Activated naive CD4-positive, alpha-beta T cell treated with anti-CD3 and anti-CD28 coated beads for 36 hours (primary cell): ENCODE measurements around the gene FOXQ1. TPM values are rescaled to one million over a fixed set of nuclear protein-coding genes. Genes with fewer than 3 reads are reported as not detected.

Experiments used
- CTCF ChIA-PET: fragments of 350-600 bp; sonication (Branson Sonifier 250); formaldehyde crosslinking; loops from one replicate; lab custom pipeline; 2021; ENCODE audit warnings: antibody characterized with exemption; lab: Charles Lee
- DNase-seq: peaks from one replicate; pipeline ENCODE4 v3.0.0-alpha.2; 2020
- H3K27ac Mint-ChIP-seq: one replicate; pipeline ENCODE4 v1.8.0; 2021; ENCODE audit warnings: mild to moderate bottlenecking, mixed read lengths
- H3K27me3 Mint-ChIP-seq: one replicate; pipeline ENCODE4 v1.8.0; 2021; ENCODE audit warnings: low read depth, mixed read lengths
- H3K36me3 Mint-ChIP-seq: one replicate; pipeline ENCODE4 v1.8.0; 2021; ENCODE audit warnings: low read depth, mixed read lengths
- H3K4me1 Mint-ChIP-seq: one replicate; pipeline ENCODE4 v1.8.0; 2021; ENCODE audit warnings: low read depth, mixed read lengths
- H3K4me3 Mint-ChIP-seq: one replicate; pipeline ENCODE4 v1.8.0; 2021; ENCODE audit warnings: mild to moderate bottlenecking, moderate library complexity, mixed read lengths
- H3K9me3 Mint-ChIP-seq: one replicate; pipeline ENCODE4 v1.8.0; 2021; ENCODE audit warnings: mixed read lengths
- intact Hi-C: fragments of 100-400 bp; cut with micrococcal nuclease; formaldehyde crosslinking; loops from one replicate; pipeline ENCODE4 v1.15.1; 2023
- total RNA-seq, 2 experiments: library from RNA; stranded (reverse); gene quantifications; one replicate each; pipeline ENCODE4 v1.2.3, GENCODE V29; 2021

FOXQ1 gene
- not detected for total RNA-seq

GRCh38 chr6:1311400-1312202, at the start of gene FOXQ1:
Gene FOXQ1, plus strand, starts transcription at chr6:1312098. Its CDS starts 607 bp downstream, at chr6:1312705.
- H3K4me1 Mint-ChIP-seq = peaks cover 28% of the 10 kb centered on the region
- CTCF ChIA-PET = interaction anchor here (1.0 kb wide), 1 partner anchor 85 kb away, joined by 3 read pairs; no protein-coding TSS in a partner anchor
- H3K36me3 Mint-ChIP-seq = no peaks in the 10 kb centered on the region
- H3K27ac Mint-ChIP-seq = no peak within 1 kb of the TSS
- no peak for DNase-seq
- no peaks in the 10 kb centered on the region for H3K9me3 Mint-ChIP-seq
- peak within 1 kb of the TSS; percentile 69 for H3K4me3 Mint-ChIP-seq
- peaks cover 61% of the 10 kb centered on the region for H3K27me3 Mint-ChIP-seq
- intact Hi-C loops = loop anchor here (10.0 kb wide), 1 partner anchor 917 kb away; the partner anchor contains the start of gene IRF4

- H3K9me3 Mint-ChIP-seq = no peaks in the 10 kb centered on the region
- H3K27me3 Mint-ChIP-seq = peaks cover 2% of the 10 kb centered on the region
- no peaks in the 10 kb centered on the region for H3K36me3 Mint-ChIP-seq
- H3K27ac Mint-ChIP-seq = no peak overlapping the region
- H3K4me3 Mint-ChIP-seq = no peak overlapping the region
- intact Hi-C loops = no loop called here
- H3K4me1 Mint-ChIP-seq = no peaks in the 10 kb centered on the region
- CTCF ChIA-PET = no interaction called here
- no peak for DNase-seq
Measured at GRCh38 chr6:1262704-1263038, 49.2 kb upstream of the FOXQ1 start.

- Mint-ChIP-seq H3K36me3 (no peaks in the 10 kb centered on the region), H3K27ac (no peak overlapping the region), H3K27me3 (peaks cover 2% of the 10 kb centered on the region), H3K9me3 (no peaks in the 10 kb centered on the region), H3K4me3 (no peak overlapping the region), H3K4me1 (no peaks in the 10 kb centered on the region)
- peak; percentile 8 for DNase-seq
- intact Hi-C loops = no loop called here
- CTCF ChIA-PET = no interaction called here
Measured at GRCh38 chr6:1263039-1263849, 48.7 kb upstream of the FOXQ1 start.

DNA sequence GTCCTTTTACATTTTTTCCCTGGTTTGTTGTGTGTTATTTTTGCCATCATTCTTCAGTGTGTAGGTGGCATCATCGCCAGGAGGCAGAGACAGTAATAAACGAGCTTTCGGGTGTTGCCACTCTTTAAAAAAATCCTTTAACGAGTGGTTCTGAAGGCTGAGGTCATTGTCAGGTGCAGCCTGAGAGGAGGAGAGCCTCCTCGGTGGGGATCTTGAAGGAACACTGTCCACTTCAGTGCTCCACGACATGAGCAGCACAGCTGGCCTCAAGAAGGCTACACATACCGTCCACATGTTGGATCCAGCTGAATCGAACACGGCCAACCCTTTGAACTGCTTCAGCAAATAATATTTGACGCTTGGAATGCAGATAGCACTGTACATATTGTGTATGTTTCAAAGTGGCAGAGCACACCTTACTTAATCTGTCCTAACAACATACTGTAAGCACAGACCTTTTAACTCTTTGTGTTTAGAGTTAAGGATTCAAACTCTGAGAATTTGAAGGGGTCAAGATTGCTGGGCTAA, 48.0 kb upstream of the FOXQ1 start:
- H3K36me3 Mint-ChIP-seq = no peaks in the 10 kb centered on the region

GRCh38 chr6:1264619-1265445, 47.1 kb upstream of the FOXQ1 start:
- intact Hi-C loops = no loop called here
- DNase-seq = no peak
- Mint-ChIP-seq H3K36me3 (no peaks in the 10 kb centered on the region), H3K4me3 (no peak overlapping the region), H3K27ac (no peak overlapping the region), H3K27me3 (peaks cover 2% of the 10 kb centered on the region), H3K9me3 (no peaks in the 10 kb centered on the region), H3K4me1 (no peaks in the 10 kb centered on the region)
- CTCF ChIA-PET = no interaction called here

More for the DNA sequence above, 48.0 kb upstream of the FOXQ1 start:
- intact Hi-C loops = no loop called here
- H3K9me3 Mint-ChIP-seq = no peaks in the 10 kb centered on the region
- no peak for DNase-seq
- H3K4me3 Mint-ChIP-seq = no peak overlapping the region
- CTCF ChIA-PET = no interaction called here
- no peaks in the 10 kb centered on the region for H3K4me1 Mint-ChIP-seq
- peaks cover 2% of the 10 kb centered on the region for H3K27me3 Mint-ChIP-seq
- no peak overlapping the region for H3K27ac Mint-ChIP-seq

GRCh38 chr6:1266686-1267056, 45.2 kb upstream of the FOXQ1 start:
- H3K27me3 Mint-ChIP-seq = peaks cover 4% of the 10 kb centered on the region
- H3K4me3 Mint-ChIP-seq = no peak overlapping the region
- H3K27ac Mint-ChIP-seq = no peak overlapping the region
- no peak for DNase-seq
- H3K4me1 Mint-ChIP-seq = no peaks in the 10 kb centered on the region
- H3K9me3 Mint-ChIP-seq = peaks cover 3% of the 10 kb centered on the region
- H3K36me3 Mint-ChIP-seq = no peaks in the 10 kb centered on the region
- intact Hi-C loops = no loop called here
- CTCF ChIA-PET = no interaction called here

GRCh38 chr6:1267057-1267732, 44.7 kb upstream of the FOXQ1 start:
- Mint-ChIP-seq H3K9me3 (peaks cover 7% of the 10 kb centered on the region), H3K4me1 (no peaks in the 10 kb centered on the region), H3K36me3 (no peaks in the 10 kb centered on the region), H3K27ac (no peak overlapping the region), H3K27me3 (peaks cover 4% of the 10 kb centered on the region), H3K4me3 (no peak overlapping the region)
- intact Hi-C loops = no loop called here
- DNase-seq = no peak
- CTCF ChIA-PET = no interaction called here

GRCh38 chr6:1267790-1268762, 43.8 kb upstream of the FOXQ1 start:
- Mint-ChIP-seq H3K4me3 (no peak overlapping the region), H3K27ac (no peak overlapping the region), H3K36me3 (no peaks in the 10 kb centered on the region), H3K27me3 (peaks cover 6% of the 10 kb centered on the region), H3K4me1 (no peaks in the 10 kb centered on the region), H3K9me3 (peaks cover 12% of the 10 kb centered on the region)
- CTCF ChIA-PET = interaction anchor here (0.6 kb wide), 1 partner anchor 139 kb away, joined by 4 read pairs; no protein-coding TSS in a partner anchor
- intact Hi-C loops = no loop called here
- DNase-seq = no peak

DNA sequence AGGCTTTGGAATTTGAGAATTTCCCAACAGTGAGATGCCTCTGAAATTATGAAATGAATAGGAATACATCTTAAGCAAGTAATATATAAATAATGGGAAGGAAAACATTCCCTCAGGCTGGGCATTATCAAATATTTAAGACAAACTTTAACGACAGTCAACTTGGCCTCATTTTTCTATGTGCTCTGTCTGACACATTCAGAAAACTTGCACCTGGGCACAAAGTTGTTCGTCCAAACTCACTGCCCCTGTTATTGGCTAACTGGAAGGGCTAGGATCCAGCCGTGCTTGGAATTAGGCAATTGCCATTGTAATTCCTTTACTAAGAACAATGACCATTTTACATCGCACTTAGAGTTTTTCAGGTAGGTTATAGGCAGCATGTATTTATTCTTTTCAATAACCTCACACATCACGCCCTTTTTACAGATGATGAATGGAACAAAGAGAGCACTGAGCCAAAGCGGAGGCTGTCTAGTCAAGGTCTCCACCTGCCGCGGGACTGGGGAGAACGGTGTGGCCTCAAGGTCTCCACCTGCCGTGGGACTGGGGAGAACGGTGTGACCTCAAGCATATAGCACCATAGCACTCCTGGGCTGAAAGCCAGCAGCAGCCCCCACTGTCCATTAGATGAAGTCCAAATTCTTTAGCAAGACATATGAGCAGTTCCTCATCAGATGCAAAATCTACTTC, 40.7 kb upstream of the FOXQ1 start:
- no peaks in the 10 kb centered on the region for H3K36me3 Mint-ChIP-seq
- no peaks in the 10 kb centered on the region for H3K4me1 Mint-ChIP-seq
- H3K27ac Mint-ChIP-seq = no peak overlapping the region
- CTCF ChIA-PET = no interaction called here
- peaks cover 6% of the 10 kb centered on the region for H3K27me3 Mint-ChIP-seq
- H3K4me3 Mint-ChIP-seq = no peak overlapping the region
- DNase-seq = no peak
- H3K9me3 Mint-ChIP-seq = peaks cover 13% of the 10 kb centered on the region
- intact Hi-C loops = no loop called here

DNA sequence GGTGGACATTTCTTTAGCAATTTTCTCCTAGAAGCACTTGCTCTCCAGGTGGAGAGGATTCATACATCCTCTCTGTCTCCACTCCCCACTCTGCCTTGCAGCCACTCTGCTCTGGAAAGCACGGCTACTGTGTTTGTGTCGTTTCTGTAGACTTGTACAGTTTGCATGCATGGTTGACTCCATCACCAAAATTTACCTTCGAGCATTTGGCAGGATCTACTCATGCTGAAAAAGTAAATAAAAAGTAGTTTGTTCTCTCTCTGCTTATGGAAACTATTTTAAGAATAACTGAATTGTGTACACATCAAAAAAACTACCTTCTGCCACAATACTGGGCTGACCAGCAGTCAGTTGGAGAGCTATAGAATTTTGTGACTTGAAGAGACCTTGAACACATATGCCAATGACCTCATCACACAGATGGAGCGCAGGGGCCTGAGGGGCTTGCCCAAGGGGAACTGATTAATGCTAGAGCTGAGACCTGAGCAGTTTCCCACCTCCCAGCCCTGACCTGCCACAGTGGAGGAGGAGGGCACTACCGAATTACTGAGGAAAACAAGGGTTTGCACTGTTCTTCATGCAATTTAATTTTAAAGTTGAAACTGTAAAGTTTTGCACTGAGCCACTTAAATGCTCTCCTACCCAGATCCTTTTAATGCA, 33.7 kb upstream of the FOXQ1 start:
- no peaks in the 10 kb centered on the region for H3K4me1 Mint-ChIP-seq
- CTCF ChIA-PET = interaction anchor here (0.8 kb wide), 1 partner anchor 76 kb away, joined by 3 read pairs; no protein-coding TSS in a partner anchor
- no peak overlapping the region for H3K4me3 Mint-ChIP-seq
- peaks cover under 1% of the 10 kb centered on the region for H3K9me3 Mint-ChIP-seq
- H3K27me3 Mint-ChIP-seq = peaks cover 20% of the 10 kb centered on the region
- no peak overlapping the region for H3K27ac Mint-ChIP-seq
- intact Hi-C loops = no loop called here
- no peak for DNase-seq
- no peaks in the 10 kb centered on the region for H3K36me3 Mint-ChIP-seq
